Measurements from ENCODE around the gene MSI2.

MSI2 gene

DNA sequence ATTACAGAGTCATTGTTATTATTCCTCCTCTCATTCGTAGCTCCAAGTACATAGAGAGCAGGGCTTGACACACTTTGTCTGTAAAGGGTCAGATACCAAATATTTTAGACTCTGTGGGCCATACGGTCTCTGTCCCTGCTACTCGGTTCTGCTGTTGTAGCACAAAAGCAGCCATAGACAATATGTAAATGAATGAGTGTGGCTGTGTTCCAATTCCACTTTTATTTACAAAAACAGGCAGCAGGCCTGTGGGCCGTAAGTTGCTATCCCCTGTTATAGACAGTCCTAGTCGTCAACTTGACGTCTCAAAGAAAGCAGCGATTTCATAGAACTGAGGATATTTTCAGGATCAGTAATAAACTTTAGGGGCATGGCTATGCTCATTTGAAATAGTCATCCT lies 161.6 kb downstream of the MSI2 start:
- DNase-seq (ENCODE audit: low read depth) = no peak

DNA sequence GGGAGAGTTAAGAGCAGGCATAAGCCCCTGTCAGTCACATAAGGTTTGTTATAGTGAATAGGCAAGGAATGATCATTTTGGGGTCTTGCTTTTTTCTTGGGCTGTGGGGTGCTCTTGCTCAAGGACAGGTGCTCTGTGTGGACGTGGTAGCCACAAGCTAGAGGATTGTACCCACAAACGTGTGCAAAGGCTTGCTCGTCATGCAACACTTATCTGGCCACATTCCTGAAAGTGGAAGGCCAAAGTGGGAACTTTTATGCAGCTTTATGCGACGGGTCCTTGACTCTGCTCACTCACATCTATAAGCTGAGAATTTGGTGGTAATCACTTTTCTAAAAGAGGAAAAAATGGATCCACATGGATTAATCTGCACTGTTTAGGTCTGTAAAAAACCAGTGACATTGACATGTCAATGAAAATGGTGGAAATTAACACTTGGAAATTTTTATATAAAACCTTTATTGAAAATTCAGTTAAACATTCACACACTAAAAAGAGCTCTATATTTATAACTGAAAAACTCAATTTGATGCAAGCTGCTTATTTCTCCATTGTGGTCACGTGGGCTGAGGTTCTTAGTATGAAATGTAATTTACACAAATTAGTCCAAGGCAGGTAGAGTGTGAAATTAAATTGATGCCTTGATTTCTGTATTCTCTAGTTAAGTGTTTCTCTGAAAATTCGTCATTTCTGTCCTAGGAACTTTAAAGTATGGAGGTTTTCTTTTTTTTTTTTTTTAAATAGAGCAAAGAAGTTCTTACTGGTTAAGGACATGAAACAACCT lies 162.3 kb downstream of the MSI2 start:
- no peak for DNase-seq (ENCODE audit: low read depth)

DNA sequence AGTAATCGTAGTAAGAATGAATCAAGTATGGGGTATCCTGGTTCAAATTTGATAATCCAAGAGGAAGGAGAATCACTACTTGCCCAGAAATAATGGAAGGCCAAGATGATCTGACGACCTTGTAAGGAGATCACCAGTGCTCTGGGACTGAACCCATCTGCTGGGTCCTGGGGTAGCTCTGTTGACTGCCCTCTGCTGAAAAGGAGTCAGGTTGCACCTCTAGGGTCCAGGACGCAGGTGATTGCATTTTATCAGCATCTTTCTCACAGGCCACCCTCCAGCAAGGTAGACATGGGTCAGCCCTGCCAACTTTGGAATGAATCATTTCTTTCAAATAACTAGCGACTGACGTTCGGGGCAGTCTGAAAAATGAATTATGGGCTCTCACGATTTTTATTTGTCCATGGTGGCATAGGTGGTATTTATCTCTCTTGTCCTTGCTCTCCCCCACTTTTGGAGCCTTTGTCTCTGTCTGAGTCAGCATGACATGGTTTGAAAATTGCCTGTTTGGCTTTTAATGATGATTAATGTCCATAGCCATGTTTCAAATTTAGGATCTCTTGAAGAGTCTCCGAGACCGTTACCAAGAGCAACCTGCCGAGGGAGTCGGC lies 163.7 kb downstream of the MSI2 start:
- no peak for DNase-seq (ENCODE audit: low read depth)

DNA sequence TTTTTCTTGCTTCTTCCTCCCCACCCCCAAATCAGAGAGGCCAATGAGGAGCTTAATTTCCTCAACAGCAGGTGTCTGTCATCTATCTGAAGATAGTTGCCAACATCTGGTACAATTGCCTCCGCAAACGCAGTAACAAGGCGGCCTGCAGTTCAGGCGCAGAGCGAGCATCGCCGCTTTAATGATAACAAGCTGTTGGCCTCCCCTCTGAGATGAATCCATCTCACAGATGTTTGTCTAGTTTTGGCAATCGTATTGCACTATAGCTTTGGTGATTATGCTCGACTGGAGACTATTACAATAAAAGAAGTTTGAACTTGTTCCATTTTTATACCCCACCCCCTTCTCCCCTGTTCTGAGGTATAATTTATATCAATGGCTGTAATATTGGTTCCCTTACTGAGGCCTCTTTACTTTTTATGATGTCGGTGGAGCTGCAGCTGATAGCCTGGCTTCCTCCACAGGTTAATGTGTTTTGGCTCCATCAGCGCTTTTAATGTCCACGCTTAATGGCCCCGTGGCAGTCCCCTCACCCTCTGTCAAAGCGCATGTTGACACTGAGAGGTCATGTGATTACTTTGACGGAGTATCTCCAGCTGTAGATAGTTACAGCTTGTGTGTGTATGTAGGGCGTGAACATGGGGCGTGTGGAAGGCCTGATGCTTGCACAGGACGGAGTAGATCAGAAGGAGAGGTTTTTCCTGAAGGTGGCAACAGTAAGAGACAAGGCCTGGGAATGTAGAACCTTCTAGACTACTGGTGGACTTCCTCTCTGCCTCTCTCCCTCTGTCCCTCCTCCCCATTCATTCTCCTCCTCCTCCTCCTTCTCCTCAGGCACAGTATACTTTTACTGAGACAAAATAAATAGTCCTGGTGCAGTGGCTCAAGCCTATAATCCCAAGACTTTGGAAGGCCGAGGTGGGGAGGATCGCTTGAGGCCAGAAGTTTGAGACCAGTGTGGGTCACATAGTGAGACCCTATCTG lies 164.7 kb downstream of the MSI2 start:
- DNase-seq (ENCODE audit: low read depth) = no peak

GRCh38 chr17:57422574-57423164 lies 166.3 kb downstream of the MSI2 start:
- DNase-seq (ENCODE audit: low read depth) = no peak

GRCh38 chr17:57423541-57423940 lies 167.2 kb downstream of the MSI2 start:
- DNase-seq (ENCODE audit: low read depth) = no peak

GRCh38 chr17:57424273-57424672 lies 167.9 kb downstream of the MSI2 start:
- DNase-seq (ENCODE audit: low read depth) = no peak

DNA sequence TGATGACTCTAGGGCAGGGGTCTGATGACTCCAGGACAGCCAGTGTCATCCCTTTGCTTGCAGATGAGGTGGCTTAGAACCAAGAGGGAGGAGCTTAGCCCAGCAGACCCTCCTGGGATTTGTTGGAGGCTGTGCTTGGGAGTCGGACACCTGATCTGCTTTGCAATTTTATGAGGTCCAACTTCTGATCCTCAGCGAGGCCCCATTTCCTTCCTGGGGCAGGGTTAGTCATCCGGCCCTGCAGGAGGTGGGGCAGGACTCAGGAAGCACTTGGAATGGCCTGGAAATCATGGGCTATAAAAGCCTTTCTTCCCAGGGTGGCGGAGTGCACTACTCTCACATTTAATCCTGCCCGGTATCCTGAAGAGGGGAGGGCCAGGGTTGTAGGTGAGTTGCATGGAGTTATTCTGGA lies 168.5 kb downstream of the MSI2 start:
- no peak for DNase-seq (ENCODE audit: low read depth)

DNA sequence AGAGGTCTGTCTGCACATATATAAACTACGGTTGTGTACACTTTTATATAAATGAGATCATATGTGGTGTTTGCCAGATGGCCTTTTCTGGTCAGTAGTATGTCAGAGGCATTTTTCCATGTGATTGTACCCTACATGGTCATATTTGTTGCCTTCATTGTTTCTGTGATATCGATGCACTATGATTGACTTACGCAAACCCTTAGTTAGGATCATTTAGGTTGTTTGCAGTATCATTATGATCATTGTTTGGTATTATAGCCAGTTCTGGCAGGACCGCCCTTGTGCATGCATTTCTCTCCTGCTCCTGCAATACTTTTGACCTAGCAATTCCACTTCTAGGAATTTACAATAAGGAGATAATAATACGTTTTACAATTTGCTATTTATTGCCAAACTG lies 169.1 kb downstream of the MSI2 start:
- DNase-seq (ENCODE audit: low read depth) = no peak

- no peak for DNase-seq (ENCODE audit: low read depth)
Observed at GRCh38 chr17:57425903-57426880, 169.9 kb downstream of the MSI2 start.

- no peak for DNase-seq (ENCODE audit: low read depth)
Observed at GRCh38 chr17:57429966-57430365, 173.6 kb downstream of the MSI2 start.

DNA sequence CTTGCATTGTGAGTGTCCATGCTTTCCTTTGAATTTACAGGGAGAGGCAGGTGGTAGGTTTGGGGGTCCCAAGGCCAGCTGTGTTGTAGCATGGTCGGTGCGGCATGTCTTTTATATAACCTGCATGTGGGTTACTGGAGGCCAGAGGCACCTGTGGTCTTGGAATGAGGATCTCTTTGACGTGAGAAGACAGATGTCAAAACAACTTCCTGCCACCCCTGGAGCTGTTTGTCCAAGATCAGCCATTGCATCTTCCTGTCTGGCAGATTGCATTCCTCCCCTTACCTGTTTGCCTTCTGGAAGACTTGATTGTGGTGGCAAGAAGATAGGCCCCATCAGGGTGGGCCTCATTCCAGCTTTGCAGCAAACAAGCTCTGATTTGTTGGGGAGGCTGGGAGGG lies 175.1 kb downstream of the MSI2 start:
- no peak for DNase-seq (ENCODE audit: low read depth)

DNA sequence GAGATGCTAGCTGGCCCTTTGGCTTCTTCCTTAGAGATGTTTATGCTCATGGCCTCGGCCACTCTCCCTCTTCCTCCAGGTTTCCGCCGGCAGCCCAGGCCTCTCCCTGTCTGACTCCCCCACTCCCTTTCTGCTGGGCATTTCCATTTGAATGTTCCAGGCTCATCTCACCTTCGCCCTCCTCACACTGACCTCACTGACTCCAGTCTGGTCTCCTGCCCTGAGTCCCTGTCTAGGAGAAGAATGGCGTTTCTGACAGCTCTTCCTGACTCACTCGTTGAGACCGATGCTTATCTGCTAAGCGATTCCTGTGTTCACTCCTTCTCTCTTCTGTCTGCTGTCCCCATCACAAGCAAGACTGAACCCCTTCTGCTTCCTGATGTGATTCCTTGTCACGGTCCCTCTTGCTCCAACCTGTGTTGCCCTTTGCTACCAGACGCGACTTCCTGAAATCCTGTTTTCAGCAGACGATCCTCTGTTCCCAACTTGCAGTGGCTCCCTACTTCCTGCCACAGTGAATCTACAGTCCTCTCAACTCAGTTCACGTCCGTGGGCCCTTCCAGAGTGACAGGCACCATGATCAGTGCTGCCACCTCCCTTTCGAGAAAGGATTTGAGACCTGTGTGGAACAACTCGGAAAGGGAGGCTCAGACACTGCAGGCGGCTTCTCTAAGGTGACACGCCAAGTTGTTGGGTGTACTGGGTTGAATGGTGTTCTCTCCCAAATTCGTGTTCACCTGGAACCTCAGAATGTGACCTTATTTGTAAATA lies 176.4 kb downstream of the MSI2 start:
- no peak for DNase-seq (ENCODE audit: low read depth)

DNA sequence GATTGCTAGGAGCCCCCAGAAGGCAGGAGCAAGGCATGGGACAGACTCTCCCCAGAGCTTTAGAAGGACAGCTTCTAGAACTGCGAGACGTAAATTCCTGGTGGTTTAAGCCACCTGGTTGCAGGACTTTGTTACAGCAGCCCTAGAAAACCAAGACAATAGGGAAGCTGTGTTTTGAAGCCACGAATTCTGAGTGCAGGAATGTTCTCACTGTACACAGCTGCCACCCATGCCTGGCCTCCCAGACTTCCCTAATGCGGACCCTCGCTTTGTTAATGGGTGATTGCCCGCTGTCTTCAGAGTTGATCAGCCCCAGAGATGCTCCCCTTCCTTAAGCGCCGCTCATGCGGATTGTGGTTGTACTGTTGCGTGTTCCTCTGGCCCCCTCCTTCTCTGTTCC lies 177.1 kb downstream of the MSI2 start:
- DNase-seq (ENCODE audit: low read depth) = no peak

GRCh38 chr17:57434361-57434760 lies 178.0 kb downstream of the MSI2 start:
- no peak for DNase-seq (ENCODE audit: low read depth)

DNA sequence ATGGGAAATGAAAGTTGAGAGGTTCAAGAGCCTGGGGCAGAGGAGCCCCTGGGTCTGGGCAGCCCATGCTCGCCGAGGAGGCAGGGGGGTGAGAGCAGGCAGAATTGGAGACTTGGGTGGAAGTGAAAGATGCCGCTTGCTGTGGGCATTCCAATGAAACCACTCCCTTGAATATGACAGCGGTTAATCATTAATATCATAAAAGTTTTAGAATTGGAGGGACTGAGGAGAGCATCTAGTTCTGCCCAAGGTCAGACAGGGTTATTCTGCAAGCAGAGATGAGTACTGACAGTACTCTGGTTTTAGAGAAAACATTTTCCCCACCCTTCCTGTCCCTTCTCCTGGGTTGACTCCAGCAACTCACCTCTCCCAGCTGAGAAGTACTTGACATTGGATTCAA lies 180.2 kb downstream of the MSI2 start:
- no peak for DNase-seq (ENCODE audit: low read depth)

GRCh38 chr17:57438066-57438731 lies 181.9 kb downstream of the MSI2 start:
- DNase-seq (ENCODE audit: low read depth) = no peak

- no peak for DNase-seq (ENCODE audit: low read depth)
Observed at GRCh38 chr17:57439651-57440050, 183.3 kb downstream of the MSI2 start.

- DNase-seq (ENCODE audit: low read depth) = peak; percentile 49
Observed at GRCh38 chr17:57440522-57441269, 184.4 kb downstream of the MSI2 start.

All from activated T-cell treated with anti-CD3 and anti-CD28 coated beads for 1 hour (primary cell).